K562 (cell line): ENCODE measurements around the gene ATAD3C. TPM values are rescaled to one million over a fixed set of nuclear protein-coding genes. Genes with fewer than 3 reads are reported as not detected.
A peak's percentile ranks its signal among the peaks of the same experiment; 100 is the strongest.

Experiments
- JUN ChIP-seq, 2 experiments: sonication (generic) in 1 of 2; formaldehyde crosslinking in 1 of 2; IDR thresholded peaks; 2 replicates each; pipeline versions ENCODE4 v1.6.1 to v1.8.0; 2012 to 2022; ENCODE audit warnings: borderline replicate concordance in 2 of 2, mild to moderate bottlenecking in 2 of 2, improper control_type of control experiment in 1 of 2, low read depth in 1 of 2, low read length in 1 of 2, missing genetic modification reagents in 1 of 2
- KDM1A ChIP-seq, 2 experiments: fragments of 450-650 bp; IDR thresholded peaks; 2 replicates each; pipeline ENCODE4 v1.6.1; 2016; ENCODE audit warnings: mild to moderate bottlenecking in 2 of 2
- MAFG ChIP-seq: fragments of 450-650 bp; conservative IDR thresholded peaks from 2 replicates; pipeline ENCODE4 v1.6.1; 2016; ENCODE audit warnings: missing genetic modification characterization, missing compliant biosample characterization
- RB1 ChIP-seq: fragments of 450-650 bp; IDR thresholded peaks from 2 replicates; pipeline ENCODE4 v1.6.1; 2017; ENCODE audit warnings: low read depth, mild to moderate bottlenecking
- SIN3A ChIP-seq, 2 experiments: fragments of 150-350 bp in 1 of 2; IDR thresholded peaks; 2 replicates each; pipeline ENCODE4 v1.6.1; 2011 to 2016; ENCODE audit warnings: borderline replicate concordance in 2 of 2, low read depth in 2 of 2, low read length in 2 of 2, mild to moderate bottlenecking in 2 of 2, moderate library complexity in 2 of 2; ENCODE audit not compliant: control insufficient read depth in 1 of 2
- SIN3B ChIP-seq: fragments of 450-650 bp; IDR thresholded peaks from 2 replicates; pipeline ENCODE4 v1.6.1; 2017; ENCODE audit warnings: low read depth, mild to moderate bottlenecking, moderate library complexity
- SMARCA4 ChIP-seq: fragments of 450-650 bp; IDR thresholded peaks from 2 replicates; pipeline ENCODE4 v1.6.1; 2016
- ZKSCAN1 ChIP-seq: fragments of 150-350 bp; IDR thresholded peaks from 2 replicates; pipeline ENCODE4 v1.6.1; 2016; ENCODE audit warnings: low read depth, low read length
- ZNF282 ChIP-seq: sonication (generic); formaldehyde crosslinking; IDR thresholded peaks from 2 replicates; pipeline ENCODE4 v1.8.1; 2023; ENCODE audit warnings: missing genetic modification reagents
- ZNF589 ChIP-seq: fragments of 200-800 bp; sonication (Bioruptor generic); IDR thresholded peaks from 2 replicates; pipeline ENCODE4 v1.6.1; 2016; ENCODE audit warnings: low read depth, missing genetic modification characterization, missing compliant biosample characterization
- ZNF668 ChIP-seq: fragments of 250-450 bp; sonication (Bioruptor Pico); IDR thresholded peaks from 2 replicates; pipeline ENCODE4 v1.8.0; 2022; ENCODE audit warnings: mild to moderate bottlenecking, inconsistent platforms
- polyA plus RNA-seq, 8 experiments: library from polyadenylated mRNA; depleted of rRNA in 4 of 8; stranded (reverse) in 5 of 8; unstranded in 3 of 8; fragments of >200 nt; fragmentation: Nextera tagmentation in 2 of 8; fragmentation: Illumina TruSeq in 1 of 8; extraction: Ambion mirVana in 2 of 8; extraction: Trizol in 1 of 8; gene quantifications; 2 replicates each; pipeline versions ENCODE4 v1.2.1 to v1.2.3, GENCODE V29; 2011 to 2014; ENCODE audit warnings: inconsistent platforms in 1 of 8, missing spikeins in 1 of 8
- total RNA-seq, 7 experiments: library from RNA; depleted of rRNA in 6 of 7; stranded (reverse); fragments of >200 nt in 6 of 7; fragmentation: Illumina TruSeq in 2 of 7; extraction: Trizol in 2 of 7; gene quantifications; 2 replicates each; pipeline versions ENCODE4 v1.2.1 to v1.2.3, GENCODE V29; 2011 to 2021; ENCODE audit warnings: low replicate concordance in 1 of 7
- TF ChIP-seq, protein P1 (sequence below): fragments of 250-450 bp; sonication (Bioruptor Pico); IDR thresholded peaks from 2 replicates; pipeline ENCODE4 v1.8.0; 2021; ENCODE audit warnings: mild to moderate bottlenecking, moderate library complexity
- TF ChIP-seq, protein P2 (sequence below): fragments of 200-800 bp; sonication (Bioruptor generic); IDR thresholded peaks from 2 replicates; pipeline ENCODE4 v1.6.1; 2017; ENCODE audit warnings: missing genetic modification characterization, missing compliant biosample characterization
- TF ChIP-seq, protein P3 (sequence below), 3 experiments: fragments of 200-800 bp in 1 of 3; fragments of 250-450 bp in 1 of 3; fragments of 450-650 bp in 1 of 3; sonication (Bioruptor Pico) in 1 of 3; sonication (Bioruptor generic) in 1 of 3; formaldehyde crosslinking in 1 of 3; IDR thresholded peaks; 2 replicates each; pipeline versions ENCODE4 v1.6.1 to v1.8.0; 2016 to 2022; ENCODE audit warnings: mild to moderate bottlenecking in 2 of 3, missing genetic modification characterization in 2 of 3, missing compliant biosample characterization in 1 of 3, moderate library complexity in 1 of 3
- TF ChIP-seq, protein P4 (sequence below): fragments of 450-650 bp; IDR thresholded peaks from 2 replicates; pipeline ENCODE4 v1.6.1; 2016; ENCODE audit warnings: mild to moderate bottlenecking

The ATAD3C gene
- total and polyA plus RNA-seq, 9 of the 15 experiments (the other 6 are each of a cell fraction or from before 2014, with no cell fraction given), result 0.03 to 0.18 TPM; not detected in 7

DNA sequence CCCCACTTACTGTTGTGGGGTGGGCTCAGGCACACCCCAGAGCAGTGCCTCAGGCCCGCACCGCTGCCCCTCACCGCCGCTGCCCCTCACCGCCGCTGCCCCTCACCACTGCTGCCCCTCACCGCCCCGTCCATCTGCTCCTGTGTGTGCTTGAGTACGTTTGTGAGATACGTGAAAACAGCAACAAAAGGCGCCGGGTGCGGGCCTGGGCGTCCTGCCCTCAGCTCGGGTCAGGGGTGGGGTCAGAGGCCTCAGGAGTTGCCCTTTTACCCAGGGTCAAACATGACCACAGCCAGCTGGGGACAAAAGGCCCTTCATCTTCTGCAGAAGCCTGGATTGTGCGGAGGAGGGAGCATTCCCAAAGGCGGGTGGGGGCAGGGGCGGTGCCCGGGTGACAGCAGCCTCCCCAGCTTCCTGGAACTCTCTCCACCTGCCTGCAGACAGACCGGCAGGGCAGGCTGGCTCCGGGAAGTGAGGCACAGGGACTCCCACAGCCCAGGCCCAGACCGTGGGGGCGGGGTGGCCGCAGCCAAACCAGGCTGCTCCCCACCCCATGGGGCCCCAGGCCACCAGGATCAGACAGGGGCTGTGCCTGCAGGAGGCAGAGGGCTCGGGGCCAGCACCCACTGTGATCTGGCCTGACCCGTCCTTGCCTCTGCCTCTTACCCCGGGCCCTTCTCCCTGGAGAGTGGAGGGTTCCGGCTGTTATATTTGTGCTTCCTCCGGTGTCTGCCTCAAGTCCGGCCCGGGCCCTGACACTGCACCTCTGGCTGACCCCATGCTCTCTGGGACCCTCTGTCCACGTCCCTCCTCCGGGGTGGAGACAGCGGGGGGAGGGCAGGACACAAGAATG, 16.3 kb upstream of the ATAD3C start (continued):
- TF ChIP-seq, protein P1, sequence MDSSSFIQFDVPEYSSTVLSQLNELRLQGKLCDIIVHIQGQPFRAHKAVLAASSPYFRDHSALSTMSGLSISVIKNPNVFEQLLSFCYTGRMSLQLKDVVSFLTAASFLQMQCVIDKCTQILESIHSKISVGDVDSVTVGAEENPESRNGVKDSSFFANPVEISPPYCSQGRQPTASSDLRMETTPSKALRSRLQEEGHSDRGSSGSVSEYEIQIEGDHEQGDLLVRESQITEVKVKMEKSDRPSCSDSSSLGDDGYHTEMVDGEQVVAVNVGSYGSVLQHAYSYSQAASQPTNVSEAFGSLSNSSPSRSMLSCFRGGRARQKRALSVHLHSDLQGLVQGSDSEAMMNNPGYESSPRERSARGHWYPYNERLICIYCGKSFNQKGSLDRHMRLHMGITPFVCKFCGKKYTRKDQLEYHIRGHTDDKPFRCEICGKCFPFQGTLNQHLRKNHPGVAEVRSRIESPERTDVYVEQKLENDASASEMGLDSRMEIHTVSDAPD, result 0 out of 2 replicates have a peak, but pooled peaks have one; percentile 5
- TF ChIP-seq SIN3A (IDR thresholded peaks at IDR 0.05; ENCODE audit: borderline replicate concordance in 2 of 2, control insufficient read depth in 1 of 2, low read depth in 2 of 2, low read length in 2 of 2) (peak in 1 of 2 experiments; percentile 74; a peak in 2 of 4 replicates), MAFG (no peak), ZNF589 (peak; percentile 86; the same call in 1 of the 2 replicates), ZKSCAN1 (no peak), JUN (IDR thresholded peaks at IDR 0.05; ENCODE audit: borderline replicate concordance, low read depth, low read length) (peak; percentile 37; the same call in 1 of the 2 replicates), JUN (CRISPR knock-in tag; IDR thresholded peaks at IDR 0.05; ENCODE audit: borderline replicate concordance) (no peak), ZNF282 (CRISPR knock-in tag) (0 out of 2 replicates have a peak, but pooled peaks have one; percentile 16), SMARCA4 (peak; percentile 10; the same call in 1 of the 2 replicates), SIN3B (no peak), ZNF668 (no peak), RB1 (peak; percentile 59; the same call in 1 of the 2 replicates), KDM1A (IDR thresholded peaks at IDR 0.05) (no peak)
- TF ChIP-seq, protein P2, sequence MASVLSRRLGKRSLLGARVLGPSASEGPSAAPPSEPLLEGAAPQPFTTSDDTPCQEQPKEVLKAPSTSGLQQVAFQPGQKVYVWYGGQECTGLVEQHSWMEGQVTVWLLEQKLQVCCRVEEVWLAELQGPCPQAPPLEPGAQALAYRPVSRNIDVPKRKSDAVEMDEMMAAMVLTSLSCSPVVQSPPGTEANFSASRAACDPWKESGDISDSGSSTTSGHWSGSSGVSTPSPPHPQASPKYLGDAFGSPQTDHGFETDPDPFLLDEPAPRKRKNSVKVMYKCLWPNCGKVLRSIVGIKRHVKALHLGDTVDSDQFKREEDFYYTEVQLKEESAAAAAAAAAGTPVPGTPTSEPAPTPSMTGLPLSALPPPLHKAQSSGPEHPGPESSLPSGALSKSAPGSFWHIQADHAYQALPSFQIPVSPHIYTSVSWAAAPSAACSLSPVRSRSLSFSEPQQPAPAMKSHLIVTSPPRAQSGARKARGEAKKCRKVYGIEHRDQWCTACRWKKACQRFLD (CRISPR knock-in tag), result no peak
- TF ChIP-seq, protein P3, sequence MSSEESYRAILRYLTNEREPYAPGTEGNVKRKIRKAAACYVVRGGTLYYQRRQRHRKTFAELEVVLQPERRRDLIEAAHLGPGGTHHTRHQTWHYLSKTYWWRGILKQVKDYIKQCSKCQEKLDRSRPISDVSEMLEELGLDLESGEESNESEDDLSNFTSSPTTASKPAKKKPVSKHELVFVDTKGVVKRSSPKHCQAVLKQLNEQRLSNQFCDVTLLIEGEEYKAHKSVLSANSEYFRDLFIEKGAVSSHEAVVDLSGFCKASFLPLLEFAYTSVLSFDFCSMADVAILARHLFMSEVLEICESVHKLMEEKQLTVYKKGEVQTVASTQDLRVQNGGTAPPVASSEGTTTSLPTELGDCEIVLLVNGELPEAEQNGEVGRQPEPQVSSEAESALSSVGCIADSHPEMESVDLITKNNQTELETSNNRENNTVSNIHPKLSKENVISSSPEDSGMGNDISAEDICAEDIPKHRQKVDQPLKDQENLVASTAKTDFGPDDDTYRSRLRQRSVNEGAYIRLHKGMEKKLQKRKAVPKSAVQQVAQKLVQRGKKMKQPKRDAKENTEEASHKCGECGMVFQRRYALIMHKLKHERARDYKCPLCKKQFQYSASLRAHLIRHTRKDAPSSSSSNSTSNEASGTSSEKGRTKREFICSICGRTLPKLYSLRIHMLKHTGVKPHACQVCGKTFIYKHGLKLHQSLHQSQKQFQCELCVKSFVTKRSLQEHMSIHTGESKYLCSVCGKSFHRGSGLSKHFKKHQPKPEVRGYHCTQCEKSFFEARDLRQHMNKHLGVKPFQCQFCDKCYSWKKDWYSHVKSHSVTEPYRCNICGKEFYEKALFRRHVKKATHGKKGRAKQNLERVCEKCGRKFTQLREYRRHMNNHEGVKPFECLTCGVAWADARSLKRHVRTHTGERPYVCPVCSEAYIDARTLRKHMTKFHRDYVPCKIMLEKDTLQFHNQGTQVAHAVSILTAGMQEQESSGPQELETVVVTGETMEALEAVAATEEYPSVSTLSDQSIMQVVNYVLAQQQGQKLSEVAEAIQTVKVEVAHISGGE (CRISPR knock-in tag; IDR thresholded peaks at IDR 0.05), result peak in 1 of 3 experiments; percentile 69; a peak in 2 of 6 replicates
- TF ChIP-seq, protein P4, sequence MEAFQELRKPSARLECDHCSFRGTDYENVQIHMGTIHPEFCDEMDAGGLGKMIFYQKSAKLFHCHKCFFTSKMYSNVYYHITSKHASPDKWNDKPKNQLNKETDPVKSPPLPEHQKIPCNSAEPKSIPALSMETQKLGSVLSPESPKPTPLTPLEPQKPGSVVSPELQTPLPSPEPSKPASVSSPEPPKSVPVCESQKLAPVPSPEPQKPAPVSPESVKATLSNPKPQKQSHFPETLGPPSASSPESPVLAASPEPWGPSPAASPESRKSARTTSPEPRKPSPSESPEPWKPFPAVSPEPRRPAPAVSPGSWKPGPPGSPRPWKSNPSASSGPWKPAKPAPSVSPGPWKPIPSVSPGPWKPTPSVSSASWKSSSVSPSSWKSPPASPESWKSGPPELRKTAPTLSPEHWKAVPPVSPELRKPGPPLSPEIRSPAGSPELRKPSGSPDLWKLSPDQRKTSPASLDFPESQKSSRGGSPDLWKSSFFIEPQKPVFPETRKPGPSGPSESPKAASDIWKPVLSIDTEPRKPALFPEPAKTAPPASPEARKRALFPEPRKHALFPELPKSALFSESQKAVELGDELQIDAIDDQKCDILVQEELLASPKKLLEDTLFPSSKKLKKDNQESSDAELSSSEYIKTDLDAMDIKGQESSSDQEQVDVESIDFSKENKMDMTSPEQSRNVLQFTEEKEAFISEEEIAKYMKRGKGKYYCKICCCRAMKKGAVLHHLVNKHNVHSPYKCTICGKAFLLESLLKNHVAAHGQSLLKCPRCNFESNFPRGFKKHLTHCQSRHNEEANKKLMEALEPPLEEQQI, result no peak
